GM23248 (cell line): ENCODE data around the gene GTPBP10. TPM values are rescaled to one million over a fixed set of nuclear protein-coding genes. Genes with fewer than 3 reads are reported as not detected.
"Not testable (repeated sequence)": the region's sequence is repeated elsewhere in the genome, so short reads cannot be mapped to it uniquely, and the experiment has no call there.

Experiments used
- DNase-seq: peaks from one replicate; pipeline ENCODE4 v3.0.0-alpha.2; 2015
- H2AFZ ChIP-seq: fragments of 200-600 bp; sonication (generic); 2 replicates; pipeline ENCODE4 v1.6.1; 2016; ENCODE audit warnings: antibody characterized with exemption
- H3F3A ChIP-seq: fragments of 200-600 bp; sonication (generic); 2 replicates; pipeline ENCODE4 v1.6.1; 2016; ENCODE audit warnings: mild to moderate bottlenecking, antibody characterized with exemption, mixed run types; ENCODE audit not compliant: insufficient read depth
- H3K27ac ChIP-seq: fragments of 200-600 bp; sonication (generic); 2 replicates; pipeline ENCODE4 v1.5.1; 2016; ENCODE audit warnings: mild to moderate bottlenecking
- H3K27me3 ChIP-seq: fragments of 200-600 bp; sonication (generic); replicated peaks from 2 replicates; pipeline ENCODE4 v1.6.1; 2016; ENCODE audit warnings: mild to moderate bottlenecking; ENCODE audit not compliant: insufficient read depth
- H3K36me3 ChIP-seq: fragments of 200-600 bp; sonication (generic); 2 replicates; pipeline ENCODE4 v1.6.1; 2016; ENCODE audit warnings: low read depth, mild to moderate bottlenecking
- H3K4me1 ChIP-seq: fragments of 200-600 bp; sonication (generic); 2 replicates; pipeline ENCODE4 v1.6.1; 2016; ENCODE audit warnings: mild to moderate bottlenecking; ENCODE audit not compliant: insufficient read depth
- H3K4me2 ChIP-seq: fragments of 200-600 bp; sonication (generic); one replicate; pipeline ENCODE4 v1.6.1; 2016; ENCODE audit warnings: mild to moderate bottlenecking; ENCODE audit not compliant: unreplicated experiment
- H3K4me3 ChIP-seq: fragments of 200-600 bp; sonication (generic); 2 replicates; pipeline ENCODE4 v1.5.1; 2016; ENCODE audit warnings: mild to moderate bottlenecking
- H3K79me2 ChIP-seq: fragments of 200-600 bp; sonication (generic); 2 replicates; pipeline ENCODE4 v1.6.1; 2016; ENCODE audit warnings: mild to moderate bottlenecking; ENCODE audit not compliant: insufficient read depth
- H3K9ac ChIP-seq: fragments of 200-600 bp; sonication (generic); 2 replicates; pipeline ENCODE4 v1.6.1; 2016; ENCODE audit warnings: mild to moderate bottlenecking
- H3K9me2 ChIP-seq: fragments of 200-600 bp; sonication (generic); 2 replicates; pipeline ENCODE4 v1.6.1; 2016; ENCODE audit warnings: mixed run types, mild to moderate bottlenecking, moderate library complexity; ENCODE audit not compliant: insufficient read depth
- H3K9me3 ChIP-seq: fragments of 200-600 bp; sonication (generic); one replicate; pipeline ENCODE4 v1.6.1; 2017; ENCODE audit warnings: low read depth
- H4K20me1 ChIP-seq: fragments of 200-600 bp; sonication (generic); 2 replicates; pipeline ENCODE4 v1.6.0; 2016; ENCODE audit not compliant: insufficient read depth
- EZH2 ChIP-seq: fragments of 200-600 bp; sonication (generic); IDR thresholded peaks from 2 replicates; pipeline ENCODE4 v1.6.1; 2018; ENCODE audit warnings: antibody characterized with exemption, mild to moderate bottlenecking; ENCODE audit not compliant: insufficient read depth, poor library complexity, severe bottlenecking
- EZH2phosphoT487 ChIP-seq: fragments of 200-600 bp; sonication (generic); IDR thresholded peaks from 2 replicates; pipeline ENCODE4 v1.6.1; 2018; ENCODE audit warnings: antibody characterized with exemption, moderate library complexity, mild to moderate bottlenecking, low read depth; ENCODE audit not compliant: insufficient read depth
- WGBS, 2 experiments: methylation state at CpG; one replicate each; pipeline ENCODE4 v1.1.6; 2015 to 2017; ENCODE audit warnings: low lambda C conversion rate in 2 of 2, low coverage in 1 of 2; ENCODE audit errors: missing lambda C conversion rate in 2 of 2; 5-methylcytosine and 5-hydroxymethylcytosine counted together
- in situ Hi-C: fragments of 300-500 bp; cut with MboI; formaldehyde crosslinking; loops from 2 replicates; pipeline ENCODE4 v1.15.0; 2020
- polyA plus RNA-seq: library from polyadenylated mRNA; unstranded; fragments of >200 nt; fragmentation: Nextera tagmentation; extraction: Ambion mirVana; gene quantifications from 2 replicates; pipeline ENCODE4 v1.2.1, GENCODE V29; 2016
- total RNA-seq: library from RNA; depleted of rRNA; stranded (reverse); fragments of >200 nt; shearing (Covaris generic); gene quantifications from 2 replicates; pipeline ENCODE4 v1.2.3, GENCODE V29; 2014

GTPBP10 gene
- total and polyA plus RNA-seq, 2 experiments from 2014 or later, result 15.0 to 24.6 TPM

GRCh38 chr7:90320801-90321494, 25.6 kb upstream of the GTPBP10 start, which contains the start of gene FAM237B:
TSS of gene FAM237B (minus strand) at chr7:90321304. CDS start at chr7:90319748, 1,556 bp downstream.
- no peaks in the 10 kb centered on the region for H3K79me2 ChIP-seq
- no peak for TF ChIP-seq EZH2
- TF ChIP-seq EZH2phosphoT487, result no peak
- peak within 1 kb of the TSS; percentile 86 for H3K4me2 ChIP-seq
- H3K27ac ChIP-seq, result no peak within 1 kb of the TSS
- no peaks in the 10 kb centered on the region for H3K9me3 ChIP-seq
- no peak within 1 kb of the TSS for H3K9ac ChIP-seq
- H3F3A ChIP-seq, result no peaks in the 10 kb centered on the region
- peaks cover 12% of the 10 kb centered on the region; the same call in 1 of the 2 replicates for H3K27me3 ChIP-seq
- H3K4me3 ChIP-seq, result peak within 1 kb of the TSS; percentile 70
- H4K20me1 ChIP-seq, result no peaks in the 10 kb centered on the region
- no peaks in the 10 kb centered on the region for H3K36me3 ChIP-seq
- no peaks in the 10 kb centered on the region for H3K4me1 ChIP-seq
- H2AFZ ChIP-seq, result peak within 1 kb of the TSS; percentile 85
- in situ Hi-C loops, result no loop called here
- WGBS, 2 experiments, result 1 to 4% methylated on average over 51 to 56 of the region's 62 CpGs
- no peaks in the 10 kb centered on the region for H3K9me2 ChIP-seq
- peak; percentile 68 for DNase-seq

GRCh38 chr7:90322837-90323236, 23.7 kb upstream of the GTPBP10 start:
- TF ChIP-seq EZH2phosphoT487 (no peak), EZH2 (no peak)
- H3K4me2 ChIP-seq, result no peak overlapping the region
- H4K20me1 ChIP-seq, result no peaks in the 10 kb centered on the region
- in situ Hi-C loops, result no loop called here
- no peaks in the 10 kb centered on the region for H3F3A ChIP-seq
- H3K79me2 ChIP-seq, result no peaks in the 10 kb centered on the region
- no peak for DNase-seq
- H3K4me1 ChIP-seq, result no peaks in the 10 kb centered on the region
- no peaks in the 10 kb centered on the region for H3K9me2 ChIP-seq
- H3K36me3 ChIP-seq, result no peaks in the 10 kb centered on the region
- peaks cover 12% of the 10 kb centered on the region; the same call in 1 of the 2 replicates for H3K27me3 ChIP-seq
- no peak overlapping the region for H3K9ac ChIP-seq
- H3K4me3 ChIP-seq, result no peak overlapping the region
- H3K9me3 ChIP-seq, result no peaks in the 10 kb centered on the region
- H3K27ac ChIP-seq, result no peak overlapping the region
- H2AFZ ChIP-seq, result no peak overlapping the region

- Histone ChIP-seq H3K9me3 (no peaks in the 10 kb centered on the region), H3K9me2 (no peaks in the 10 kb centered on the region), H3K4me2 (no peak overlapping the region), H3F3A (no peaks in the 10 kb centered on the region), H4K20me1 (no peaks in the 10 kb centered on the region), H3K4me1 (no peaks in the 10 kb centered on the region), H3K27me3 (0 out of 2 replicates have a peak, but pooled peaks cover 12% of the 10 kb centered on the region), H3K9ac (no peak overlapping the region), H2AFZ (no peak overlapping the region), H3K79me2 (no peaks in the 10 kb centered on the region), H3K4me3 (no peak overlapping the region), H3K36me3 (no peaks in the 10 kb centered on the region), H3K27ac (no peak overlapping the region)
- in situ Hi-C loops, result no loop called here
- WGBS, 2 experiments, result 14% methylated on average over 1 of the region's 1 CpG; no CpG with 5 or more reads in 1 of the 2 experiments
- no peak for TF ChIP-seq EZH2
- no peak for TF ChIP-seq EZH2phosphoT487
- no peak for DNase-seq
These were observed 20.0 kb upstream of the GTPBP10 start for GRCh38 chr7:90326500-90326899.

- H3F3A ChIP-seq, result no peaks in the 10 kb centered on the region
- H4K20me1 ChIP-seq, result no peaks in the 10 kb centered on the region
- no peaks in the 10 kb centered on the region for H3K79me2 ChIP-seq
- H3K4me1 ChIP-seq, result no peaks in the 10 kb centered on the region
- TF ChIP-seq EZH2phosphoT487 (no peak), EZH2 (no peak)
- WGBS, 2 experiments, result 81 to 87% methylated on average over 24 to 41 of the region's 48 CpGs
- no peaks in the 10 kb centered on the region for H3K9me2 ChIP-seq
- no peak for DNase-seq
- no peak overlapping the region for H3K4me3 ChIP-seq
- H3K9me3 ChIP-seq, result no peaks in the 10 kb centered on the region
- no peak overlapping the region for H3K27ac ChIP-seq
- H3K36me3 ChIP-seq, result no peaks in the 10 kb centered on the region
- in situ Hi-C loops, result no loop called here
- no peak overlapping the region for H2AFZ ChIP-seq
- no peak overlapping the region for H3K4me2 ChIP-seq
- no peaks in the 10 kb centered on the region for H3K27me3 ChIP-seq
- H3K9ac ChIP-seq, result no peak overlapping the region
These were observed 12.2 kb upstream of the GTPBP10 start for GRCh38 chr7:90334193-90334843.

GRCh38 chr7:90334926-90335325, 11.6 kb upstream of the GTPBP10 start:
- 44 to 50% methylated on average over 2 of the region's 2 CpGs for WGBS, 2 experiments
- H2AFZ ChIP-seq, H3K4me2 ChIP-seq, H4K20me1 ChIP-seq, DNase-seq, H3K36me3 ChIP-seq, H3K4me1 ChIP-seq, in situ Hi-C loops, H3K27ac ChIP-seq, H3K9me2 ChIP-seq, H3K27me3 ChIP-seq, H3K4me3 ChIP-seq, H3F3A ChIP-seq, H3K9ac ChIP-seq, H3K79me2 ChIP-seq, H3K9me3 ChIP-seq: not testable (repeated sequence)
